Activated CD4-positive, alpha-beta T cell treated with anti-CD3 and anti-CD28 coated beads, Interleukin-2, amount 50 U/mL, for 48 hours (primary cell): Measurements from ENCODE around the gene ZNF674.
"Not testable (repeated sequence)": the region's sequence is repeated elsewhere in the genome, so short reads cannot be mapped to it uniquely, and the experiment has no call there.

Experiments
- DNase-seq, 2 experiments: peaks; one replicate each; pipeline ENCODE4 v3.0.0-alpha.2; 2020

The ZNF674 gene

DNA sequence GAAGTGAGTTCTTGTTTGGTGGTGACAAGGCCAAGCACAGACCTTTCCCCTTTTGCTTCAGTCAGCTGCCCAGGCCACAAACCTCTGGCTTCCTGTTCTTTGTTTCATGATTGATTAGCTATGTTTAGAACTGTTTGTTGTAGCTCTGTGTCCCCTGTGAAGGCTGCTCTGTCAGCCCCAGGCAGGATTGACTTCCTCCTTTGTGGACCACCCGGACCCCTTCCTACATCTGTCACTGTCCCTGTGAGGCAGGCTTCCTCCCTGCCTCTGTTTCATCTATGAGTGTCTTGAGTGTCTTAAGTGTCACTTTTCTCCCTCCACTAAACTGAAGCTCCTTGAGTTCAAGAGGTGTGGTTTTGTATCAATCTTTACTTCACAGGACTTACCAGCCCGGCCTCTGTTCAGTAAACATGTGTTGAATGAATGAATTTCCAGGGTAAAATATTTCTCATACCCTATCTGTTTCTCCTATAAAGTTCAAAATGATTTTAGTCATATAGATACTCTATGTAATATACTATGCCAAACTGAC is 83.5 kb downstream of the ZNF674 start:
- no peak for DNase-seq

DNA sequence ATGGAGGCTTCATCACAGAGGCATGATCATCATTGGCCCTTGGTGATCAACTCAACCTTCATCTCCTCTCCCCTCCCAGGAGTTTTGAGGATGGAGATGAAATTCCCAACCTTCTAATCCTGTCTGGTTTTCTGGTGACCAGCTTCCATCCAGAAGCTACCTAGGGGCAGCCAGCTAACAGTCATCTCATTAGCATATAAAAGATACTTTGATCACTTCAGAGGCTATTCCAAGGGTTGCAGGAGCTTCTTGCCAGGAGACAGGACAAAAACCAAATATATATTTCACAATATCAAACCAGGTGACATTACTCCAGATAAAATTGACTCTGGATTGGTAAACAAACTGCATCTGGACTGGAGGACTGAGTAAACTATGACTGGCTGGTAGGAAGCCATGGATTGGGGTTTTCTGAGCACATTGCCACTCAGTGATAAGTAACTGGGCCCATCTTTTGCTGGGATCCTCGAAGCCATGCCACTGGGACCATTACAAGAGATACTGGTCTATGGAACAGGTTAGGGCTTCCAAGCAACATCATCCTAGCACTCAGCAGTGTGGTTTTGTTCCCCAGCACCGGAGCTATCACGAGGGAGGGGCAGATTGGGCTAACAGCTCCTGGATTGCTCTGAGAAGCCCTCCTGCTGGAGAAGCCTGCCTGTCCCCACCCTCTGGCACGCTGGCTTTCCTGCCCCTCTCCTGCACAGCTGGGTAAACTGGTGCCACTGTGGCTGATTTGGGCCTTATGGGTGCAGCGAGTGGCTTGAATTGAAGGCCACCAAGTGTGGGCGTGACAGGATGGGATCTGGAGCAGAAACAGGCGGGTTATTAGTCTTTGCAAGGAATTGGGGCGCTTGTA is 84.2 kb downstream of the ZNF674 start:
- DNase-seq, result not testable (repeated sequence)

DNA sequence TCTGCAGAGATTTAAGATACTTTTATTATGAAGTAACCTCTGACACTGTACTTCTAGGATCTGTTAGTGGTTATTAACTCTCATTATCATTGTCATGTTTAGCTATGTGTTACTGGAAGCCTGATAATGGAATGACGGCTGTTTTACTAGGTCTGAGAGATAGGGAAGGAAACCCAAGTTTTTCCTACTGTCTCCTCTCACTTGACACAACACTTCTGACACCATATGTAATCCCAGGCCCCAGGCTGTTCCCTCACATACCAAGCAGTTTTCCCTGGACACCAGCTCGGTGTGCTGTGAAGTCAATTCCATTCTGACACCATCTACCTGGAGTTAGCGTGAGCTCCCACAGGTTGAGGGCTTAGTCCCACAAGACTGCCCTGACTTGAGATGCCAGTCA is 85.6 kb downstream of the ZNF674 start:
- no peak for DNase-seq

DNA sequence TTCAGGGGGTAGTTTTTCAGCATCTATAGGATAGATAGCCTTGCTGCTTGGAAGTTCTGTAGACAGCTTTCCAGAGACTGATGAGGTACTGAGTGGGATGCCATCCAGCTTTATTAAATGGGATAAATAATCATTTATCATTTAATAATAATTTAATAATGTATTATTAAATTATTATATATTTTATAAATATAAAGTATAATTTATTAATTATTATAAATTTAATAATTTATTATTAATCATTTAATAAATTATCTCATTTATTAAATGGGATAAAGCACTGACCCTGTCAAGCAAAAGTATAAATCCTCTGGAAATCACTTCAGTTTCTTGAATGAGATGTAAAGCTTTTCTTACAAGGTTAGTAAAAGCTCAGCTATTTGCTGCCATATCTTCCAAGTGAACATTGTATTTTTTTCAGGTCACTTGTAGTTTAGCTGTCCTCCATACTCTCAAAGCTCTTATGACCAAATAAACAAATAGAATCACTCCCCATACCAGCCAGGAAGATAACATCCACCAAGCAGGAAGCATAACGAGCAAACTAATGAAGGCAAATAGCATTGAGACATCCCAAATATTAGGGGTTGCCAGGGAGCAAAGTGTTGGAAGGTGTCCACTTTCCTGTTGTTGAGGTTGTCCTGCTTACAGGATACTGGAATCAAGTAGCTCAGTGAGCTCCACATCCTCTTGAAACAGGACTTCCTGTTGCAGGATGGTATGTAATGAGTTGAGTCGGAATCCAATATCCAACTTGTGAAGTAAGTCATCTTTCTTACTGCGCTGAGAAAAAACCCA is 88.9 kb downstream of the ZNF674 start:
- no peak for DNase-seq
